ENCODE data around the gene NMB. TPM values are rescaled to one million over a fixed set of nuclear protein-coding genes. Genes with fewer than 3 reads are reported as not detected.
A peak's percentile ranks its signal among the peaks of the same experiment; 100 is the strongest.

NMB gene
- total and polyA plus RNA-seq, 9 donors: 2.7 to 11.5 (median 7.3) TPM

DNA sequence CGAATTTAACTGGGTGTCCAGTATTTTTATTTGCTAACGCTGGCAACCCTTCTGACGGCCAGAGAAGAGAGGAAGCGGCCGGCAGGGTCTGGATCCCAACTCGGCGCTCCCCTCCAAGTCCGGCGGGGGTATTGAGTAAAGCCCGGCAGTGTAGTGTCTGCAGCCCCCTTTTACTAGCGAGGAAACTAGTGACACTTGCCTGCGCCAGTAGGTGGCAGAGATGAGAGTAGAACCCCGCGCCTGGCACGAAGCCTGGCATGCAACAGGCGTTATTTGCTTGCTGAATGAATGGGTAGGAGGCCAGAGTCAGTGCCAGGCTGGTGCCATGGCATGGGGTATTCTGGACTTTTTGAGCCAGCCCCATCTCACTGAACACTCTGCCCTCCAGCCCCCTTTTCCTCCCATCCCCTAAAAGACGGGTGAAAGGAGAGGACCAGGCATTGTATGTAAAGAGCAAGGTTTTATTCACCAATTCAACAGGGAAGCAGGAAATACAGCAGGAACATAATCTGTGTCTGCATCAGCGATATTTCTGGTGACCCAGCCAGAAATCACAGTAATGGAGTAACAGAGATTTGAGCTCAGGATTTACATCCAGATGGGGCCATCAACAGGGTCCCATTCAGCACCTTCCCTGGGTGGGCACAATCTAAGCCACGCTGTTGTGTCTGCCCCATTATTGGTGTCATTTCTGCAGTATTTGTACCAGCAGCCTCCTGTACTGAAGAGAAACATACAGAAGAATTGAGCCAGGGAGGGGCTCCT is 3.1 kb downstream of the NMB start:
- intact Hi-C loops (cut with DNase I): loop anchor here in 3 of 4 donors (5.0 to 10.0 kb wide), 6 partner anchors 50 to 270 kb away; partner anchors contain the start of gene ZSCAN2 (in 1 of the 3)
- peak overlapping the region in 1 of 2 donors; percentile 69 for H3K27ac ChIP-seq
- H3K36me3 ChIP-seq: no peaks in the 10 kb centered on the region
- H3K9me3 ChIP-seq: no peaks in the 10 kb centered on the region
- peaks cover 2% of the 10 kb centered on the region for H3K4me1 ChIP-seq (ENCODE audit: insufficient read depth)
- no peaks in the 10 kb centered on the region for H3K27me3 ChIP-seq
- H3K4me3 ChIP-seq: peak overlapping the region; percentile 82
- 6% methylated on average over 19 of the region's 19 CpGs for WGBS, 3 donors
- DNase-seq: peak; percentile 61 to 81 (median 76)
- peak; percentile 12 for TF ChIP-seq POLR2A (IDR thresholded peaks at IDR 0.05)
- no peak for TF ChIP-seq EP300 (IDR thresholded peaks at IDR 0.05)
- TF ChIP-seq, protein P1, sequence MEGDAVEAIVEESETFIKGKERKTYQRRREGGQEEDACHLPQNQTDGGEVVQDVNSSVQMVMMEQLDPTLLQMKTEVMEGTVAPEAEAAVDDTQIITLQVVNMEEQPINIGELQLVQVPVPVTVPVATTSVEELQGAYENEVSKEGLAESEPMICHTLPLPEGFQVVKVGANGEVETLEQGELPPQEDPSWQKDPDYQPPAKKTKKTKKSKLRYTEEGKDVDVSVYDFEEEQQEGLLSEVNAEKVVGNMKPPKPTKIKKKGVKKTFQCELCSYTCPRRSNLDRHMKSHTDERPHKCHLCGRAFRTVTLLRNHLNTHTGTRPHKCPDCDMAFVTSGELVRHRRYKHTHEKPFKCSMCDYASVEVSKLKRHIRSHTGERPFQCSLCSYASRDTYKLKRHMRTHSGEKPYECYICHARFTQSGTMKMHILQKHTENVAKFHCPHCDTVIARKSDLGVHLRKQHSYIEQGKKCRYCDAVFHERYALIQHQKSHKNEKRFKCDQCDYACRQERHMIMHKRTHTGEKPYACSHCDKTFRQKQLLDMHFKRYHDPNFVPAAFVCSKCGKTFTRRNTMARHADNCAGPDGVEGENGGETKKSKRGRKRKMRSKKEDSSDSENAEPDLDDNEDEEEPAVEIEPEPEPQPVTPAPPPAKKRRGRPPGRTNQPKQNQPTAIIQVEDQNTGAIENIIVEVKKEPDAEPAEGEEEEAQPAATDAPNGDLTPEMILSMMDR (IDR thresholded peaks at IDR 0.05): peak; percentile 24 to 55 (median 39)

DNA sequence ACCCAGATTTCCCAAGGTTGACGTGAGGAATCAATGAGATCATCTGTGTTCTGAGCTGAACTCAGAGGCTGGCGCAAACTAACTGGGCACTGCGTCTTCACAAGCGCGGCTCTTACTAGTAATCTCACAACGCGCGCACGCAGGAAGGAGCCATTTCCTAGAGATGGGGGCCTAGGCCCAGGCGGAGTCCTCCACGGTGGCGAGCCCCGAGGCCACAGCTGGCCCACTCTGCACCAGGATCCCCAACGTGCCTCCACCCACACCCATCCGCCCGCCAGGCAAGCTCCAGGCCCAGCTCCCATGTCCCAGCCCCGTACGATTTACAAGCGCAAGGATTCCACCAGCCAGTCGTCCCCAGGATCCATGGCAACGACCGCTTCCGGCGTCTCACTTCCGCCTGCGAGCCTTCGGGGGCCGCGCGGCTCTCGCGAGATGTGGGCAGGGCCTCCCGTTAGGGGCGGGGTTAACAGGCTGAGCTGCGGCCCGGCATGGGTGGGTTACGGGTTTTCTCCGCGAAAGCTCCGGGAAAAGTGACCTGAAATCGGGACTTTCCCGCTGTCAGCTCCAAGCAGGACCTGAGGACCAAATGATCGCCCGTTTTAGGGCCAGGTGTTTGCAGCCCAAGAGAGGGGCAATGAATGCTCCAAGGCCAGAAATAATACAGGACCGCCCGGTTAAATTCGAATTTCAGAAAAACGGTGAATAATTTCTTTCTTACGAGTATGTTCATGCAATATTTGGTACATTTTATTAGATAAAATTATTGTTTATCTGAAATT is 3.9 kb downstream of the NMB start, which contains the start of gene WDR73:
Gene WDR73 (minus strand): TSS at position 374 of the 779 bp plus-strand sequence. CDS start 9 bp downstream, at position 365.
- Histone ChIP-seq H3K9me3 (no peaks in the 10 kb centered on the region), H3K27ac (peak within 1 kb of the TSS; percentile 61 to 69), H3K4me3 (peak within 1 kb of the TSS; percentile 82), H3K36me3 (no peaks in the 10 kb centered on the region), H3K27me3 (no peaks in the 10 kb centered on the region), H3K4me1 (ENCODE audit: insufficient read depth) (peaks cover 2% of the 10 kb centered on the region)
- 0 to 1% (median 0%) methylated on average over 46 to 49 of the region's 49 CpGs for WGBS, 3 donors
- TF ChIP-seq EP300 (IDR thresholded peaks at IDR 0.05) (no peak), POLR2A (IDR thresholded peaks at IDR 0.05) (peak; percentile 85)
- TF ChIP-seq, protein P1 (IDR thresholded peaks at IDR 0.05): no peak
- intact Hi-C loops (cut with DNase I): loop anchor here in 3 of 4 donors (10.0 kb wide), 4 partner anchors 49 to 271 kb away; partner anchors contain the start of gene ZSCAN2 (in 1 of the 3)
- peak; percentile 98 to 99 (median 99) for DNase-seq

DNA sequence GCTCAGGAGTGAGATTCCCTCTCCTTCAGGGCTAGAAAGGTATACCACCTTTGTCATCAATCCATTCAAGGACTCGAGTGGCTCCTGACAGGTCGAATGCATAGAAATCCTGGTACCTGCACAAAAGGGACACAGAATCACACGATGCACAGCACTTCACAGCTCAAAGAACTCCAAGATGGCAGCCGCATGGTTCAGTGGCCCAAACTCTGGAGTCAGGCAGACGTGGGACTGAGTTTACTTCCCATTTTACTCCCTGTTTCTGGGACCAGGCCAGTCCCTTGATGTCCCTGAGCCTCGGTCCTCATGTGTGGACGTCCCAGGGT is 4.5 kb downstream of the NMB start:
- H3K27me3 ChIP-seq: no peaks in the 10 kb centered on the region
- TF ChIP-seq, protein P1 (IDR thresholded peaks at IDR 0.05): no peak
- no peak for TF ChIP-seq POLR2A (IDR thresholded peaks at IDR 0.05)
- TF ChIP-seq EP300 (IDR thresholded peaks at IDR 0.05): no peak
- H3K4me1 ChIP-seq (ENCODE audit: insufficient read depth): peaks cover 2% of the 10 kb centered on the region
- H3K4me3 ChIP-seq: peak overlapping the region; percentile 82
- 9 to 15% (median 13%) methylated on average over 7 of the region's 7 CpGs for WGBS, 3 donors
- intact Hi-C loops (cut with DNase I): loop anchor here in 3 of 4 donors (10.0 kb wide), 4 partner anchors 49 to 271 kb away; partner anchors contain the start of gene ZSCAN2 (in 1 of the 3)
- H3K9me3 ChIP-seq: no peaks in the 10 kb centered on the region
- H3K27ac ChIP-seq: peak overlapping the region; percentile 61 to 69
- H3K36me3 ChIP-seq: no peaks in the 10 kb centered on the region
- DNase-seq: no peak

DNA sequence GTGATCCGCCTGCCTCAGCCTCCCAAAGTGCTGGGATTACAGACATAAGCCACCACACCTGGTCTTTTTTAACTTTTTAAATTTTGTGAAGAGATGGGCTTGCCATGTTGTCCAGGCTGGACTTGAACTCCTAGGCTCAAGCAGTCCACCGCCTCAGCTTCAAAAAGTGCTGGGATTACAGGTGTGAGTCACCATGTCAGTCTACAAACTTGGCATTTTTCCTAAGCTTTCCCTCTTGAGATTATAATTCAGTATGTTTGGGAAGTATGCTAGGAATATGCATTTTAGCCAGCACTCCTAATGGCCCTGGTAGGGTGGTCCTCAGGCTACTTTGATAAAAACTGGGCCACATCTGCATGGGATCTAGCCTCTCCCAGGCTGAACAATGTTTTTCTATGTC is 8.3 kb downstream of the NMB start:
- TF ChIP-seq EP300 (IDR thresholded peaks at IDR 0.05): no peak
- TF ChIP-seq, protein P1 (IDR thresholded peaks at IDR 0.05): no peak
- no peak for TF ChIP-seq POLR2A (IDR thresholded peaks at IDR 0.05)
- Histone ChIP-seq H3K4me1 (ENCODE audit: insufficient read depth) (peaks cover 2% of the 10 kb centered on the region), H3K9me3 (no peaks in the 10 kb centered on the region), H3K4me3 (no peak overlapping the region), H3K27me3 (no peaks in the 10 kb centered on the region), H3K27ac (no peak overlapping the region), H3K36me3 (no peaks in the 10 kb centered on the region)
- DNase-seq: no peak
- WGBS, 3 donors: 86 to 94% (median 89%) methylated on average over 2 of the region's 2 CpGs
- intact Hi-C loops (cut with DNase I): loop anchor here in 3 of 4 donors (10.0 kb wide), 4 partner anchors 45 to 275 kb away; partner anchors contain the start of gene ZSCAN2 (in 1 of the 3)
